KMS-11 (cell line): ENCODE data around the gene CIPC.

Source experiments
- H2AFZ ChIP-seq: fragments of 200-600 bp; sonication (generic); 2 replicates; pipeline ENCODE4 v1.6.1; 2016; ENCODE audit warnings: antibody characterized with exemption, mixed run types, low read depth
- H3K27ac ChIP-seq: fragments of 200-600 bp; sonication (generic); 2 replicates; pipeline ENCODE4 v1.6.1; 2016; ENCODE audit warnings: mild to moderate bottlenecking, mixed run types
- H3K27me3 ChIP-seq: fragments of 200-600 bp; sonication (generic); 2 replicates; pipeline ENCODE4 v1.6.1; 2017; ENCODE audit warnings: mild to moderate bottlenecking, low read depth, mixed run types, moderate library complexity; ENCODE audit not compliant: insufficient read depth
- H3K36me3 ChIP-seq: fragments of 200-600 bp; sonication (generic); 2 replicates; pipeline ENCODE4 v1.6.1; 2017; ENCODE audit warnings: mild to moderate bottlenecking, mixed run types; ENCODE audit not compliant: insufficient read depth
- H3K4me1 ChIP-seq: fragments of 200-600 bp; sonication (generic); 2 replicates; pipeline ENCODE4 v1.6.1; 2016; ENCODE audit warnings: mild to moderate bottlenecking, low read depth, mixed run types; ENCODE audit not compliant: poor library complexity, severe bottlenecking
- H3K4me2 ChIP-seq: fragments of 200-600 bp; sonication (generic); 2 replicates; pipeline ENCODE4 v1.7.0; 2016; ENCODE audit warnings: mild to moderate bottlenecking, mixed run types
- H3K4me3 ChIP-seq: fragments of 200-600 bp; sonication (generic); IDR thresholded peaks from 2 replicates; pipeline ENCODE4 v1.6.1; 2017; ENCODE audit warnings: low read depth, low read length, mixed read lengths; ENCODE audit not compliant: insufficient read depth
- H3K79me2 ChIP-seq: fragments of 200-600 bp; sonication (generic); 2 replicates; pipeline ENCODE4 v1.6.1; 2016; ENCODE audit warnings: low read depth, mixed run types; ENCODE audit not compliant: insufficient read depth
- H3K9ac ChIP-seq: fragments of 200-600 bp; sonication (generic); 2 replicates; pipeline ENCODE4 v1.6.1; 2016; ENCODE audit warnings: mild to moderate bottlenecking, mixed run types
- H4K20me1 ChIP-seq: fragments of 200-600 bp; sonication (generic); 2 replicates; pipeline ENCODE4 v1.6.1; 2016; ENCODE audit warnings: mild to moderate bottlenecking, mixed run types; ENCODE audit not compliant: insufficient read depth
- CTCF ChIP-seq: fragments of 200-600 bp; sonication (generic); conservative IDR thresholded peaks from 2 replicates; pipeline ENCODE4 v1.6.1; 2017; ENCODE audit warnings: low read depth, mild to moderate bottlenecking, antibody characterized with exemption, low read length, moderate library complexity, mixed read lengths

CIPC gene

GRCh38 chr14:77055306-77055705 is 42.8 kb upstream of the CIPC start:
- no peak overlapping the region for H3K27ac ChIP-seq
- no peak overlapping the region for H3K9ac ChIP-seq
- no peaks in the 10 kb centered on the region for H3K36me3 ChIP-seq
- no peak overlapping the region for H3K4me3 ChIP-seq
- H3K4me2 ChIP-seq: no peak overlapping the region
- no peaks in the 10 kb centered on the region for H3K27me3 ChIP-seq
- no peak for TF ChIP-seq CTCF
- no peaks in the 10 kb centered on the region for H4K20me1 ChIP-seq
- H3K4me1 ChIP-seq: peaks cover 13% of the 10 kb centered on the region
- H3K79me2 ChIP-seq: no peaks in the 10 kb centered on the region
- no peak overlapping the region for H2AFZ ChIP-seq

GRCh38 chr14:77055981-77056380 is 42.1 kb upstream of the CIPC start:
- H3K79me2 ChIP-seq: no peaks in the 10 kb centered on the region
- H4K20me1 ChIP-seq: no peaks in the 10 kb centered on the region
- no peak overlapping the region for H3K4me2 ChIP-seq
- H2AFZ ChIP-seq: no peak overlapping the region
- H3K4me3 ChIP-seq: no peak overlapping the region
- no peaks in the 10 kb centered on the region for H3K36me3 ChIP-seq
- H3K9ac ChIP-seq: no peak overlapping the region
- TF ChIP-seq CTCF: no peak
- H3K4me1 ChIP-seq: peaks cover 13% of the 10 kb centered on the region
- H3K27me3 ChIP-seq: no peaks in the 10 kb centered on the region
- no peak overlapping the region for H3K27ac ChIP-seq

- no peak overlapping the region for H3K4me2 ChIP-seq
- H3K27me3 ChIP-seq: no peaks in the 10 kb centered on the region
- H3K79me2 ChIP-seq: no peaks in the 10 kb centered on the region
- H3K27ac ChIP-seq: no peak overlapping the region
- peaks cover 5% of the 10 kb centered on the region for H3K4me1 ChIP-seq
- no peak for TF ChIP-seq CTCF
- H3K4me3 ChIP-seq: no peak overlapping the region
- H2AFZ ChIP-seq: no peak overlapping the region
- H4K20me1 ChIP-seq: no peaks in the 10 kb centered on the region
- no peaks in the 10 kb centered on the region for H3K36me3 ChIP-seq
- H3K9ac ChIP-seq: no peak overlapping the region
These were observed 39.9 kb upstream of the CIPC start for GRCh38 chr14:77058117-77058516.

GRCh38 chr14:77058785-77059184 is 39.3 kb upstream of the CIPC start:
- Histone ChIP-seq H2AFZ (no peak overlapping the region), H3K27ac (no peak overlapping the region), H3K4me1 (no peaks in the 10 kb centered on the region), H4K20me1 (no peaks in the 10 kb centered on the region), H3K4me2 (no peak overlapping the region), H3K27me3 (no peaks in the 10 kb centered on the region), H3K9ac (no peak overlapping the region), H3K79me2 (no peaks in the 10 kb centered on the region), H3K36me3 (no peaks in the 10 kb centered on the region), H3K4me3 (no peak overlapping the region)
- no peak for TF ChIP-seq CTCF
